Activated CD4-positive, alpha-beta memory T cell treated with anti-CD3 and anti-CD28 coated beads for 36 hours (primary cell): ENCODE results near the gene HTR7. TPM values are rescaled to one million over a fixed set of nuclear protein-coding genes. Genes with fewer than 3 reads are reported as not detected.

Experiments
- CTCF ChIA-PET: fragments of 350-600 bp; sonication (Branson Sonifier 250); formaldehyde crosslinking; loops from one replicate; lab custom pipeline; 2021; ENCODE audit warnings: antibody characterized with exemption, inconsistent platforms; lab: Charles Lee
- POLR2A ChIA-PET: fragments of 350-600 bp; sonication (Branson Sonifier 250); formaldehyde crosslinking; loops from one replicate; lab custom pipeline; 2021; ENCODE audit warnings: antibody characterized with exemption; lab: Charles Lee
- DNase-seq: peaks from one replicate; pipeline ENCODE4 v3.0.0-alpha.2; 2020
- H3K27ac Mint-ChIP-seq: one replicate; pipeline ENCODE4 v1.8.0; 2021; ENCODE audit warnings: mixed read lengths
- H3K27me3 Mint-ChIP-seq: one replicate; pipeline ENCODE4 v1.8.0; 2021; ENCODE audit warnings: mixed read lengths
- H3K36me3 Mint-ChIP-seq: one replicate; pipeline ENCODE4 v1.8.0; 2021; ENCODE audit warnings: mixed read lengths
- H3K4me1 Mint-ChIP-seq: one replicate; pipeline ENCODE4 v1.8.0; 2021; ENCODE audit warnings: low read depth, mixed read lengths
- H3K4me3 Mint-ChIP-seq: one replicate; pipeline ENCODE4 v1.8.0; 2021; ENCODE audit warnings: mild to moderate bottlenecking, mixed read lengths
- H3K9me3 Mint-ChIP-seq: one replicate; pipeline ENCODE4 v1.8.0; 2021; ENCODE audit warnings: mixed read lengths
- intact Hi-C: fragments of 100-400 bp; cut with micrococcal nuclease; formaldehyde crosslinking; loops from one replicate; pipeline ENCODE4 v1.15.1; 2023
- total RNA-seq, 2 experiments: library from RNA; stranded (reverse); gene quantifications; one replicate each; pipeline ENCODE4 v1.2.3, GENCODE V29; 2021

The HTR7 gene
- total RNA-seq, 2 experiments from 2014 or later, result not detected

GRCh38 chr10:90800232-90800796, 57.5 kb downstream of the HTR7 start:
- Mint-ChIP-seq H3K36me3 (peaks cover 2% of the 10 kb centered on the region), H3K4me1 (no peaks in the 10 kb centered on the region), H3K27ac (no peak overlapping the region), H3K4me3 (no peak overlapping the region), H3K27me3 (peaks cover 2% of the 10 kb centered on the region), H3K9me3 (peaks cover 8% of the 10 kb centered on the region)
- CTCF ChIA-PET, result interaction anchor here (1.0 kb wide), 1 partner anchor 13 kb away, joined by 4 read pairs; no protein-coding TSS in a partner anchor
- intact Hi-C loops, result no loop called here
- POLR2A ChIA-PET, result no interaction called here
- no peak for DNase-seq

DNA sequence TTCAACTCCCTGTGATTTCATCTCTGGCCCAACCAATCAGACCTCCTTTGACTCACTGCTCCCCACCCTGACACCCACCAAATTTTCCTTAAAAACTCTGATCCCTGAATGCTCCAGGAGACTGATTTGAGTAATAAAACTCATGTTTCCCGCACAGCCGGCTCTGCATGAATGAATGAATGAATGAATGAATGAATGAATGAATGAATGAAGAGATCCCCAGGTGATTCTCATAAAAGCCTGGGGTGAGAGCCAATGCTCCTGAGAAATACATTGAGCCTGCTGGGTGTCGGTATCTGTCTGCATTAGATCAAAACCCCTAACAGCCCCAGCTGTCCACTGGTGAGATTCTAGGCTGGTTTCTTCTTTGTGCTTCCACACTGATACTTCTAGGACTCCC, 58.7 kb downstream of the HTR7 start:
- no peak overlapping the region for H3K27ac Mint-ChIP-seq
- intact Hi-C loops, result no loop called here

DNA sequence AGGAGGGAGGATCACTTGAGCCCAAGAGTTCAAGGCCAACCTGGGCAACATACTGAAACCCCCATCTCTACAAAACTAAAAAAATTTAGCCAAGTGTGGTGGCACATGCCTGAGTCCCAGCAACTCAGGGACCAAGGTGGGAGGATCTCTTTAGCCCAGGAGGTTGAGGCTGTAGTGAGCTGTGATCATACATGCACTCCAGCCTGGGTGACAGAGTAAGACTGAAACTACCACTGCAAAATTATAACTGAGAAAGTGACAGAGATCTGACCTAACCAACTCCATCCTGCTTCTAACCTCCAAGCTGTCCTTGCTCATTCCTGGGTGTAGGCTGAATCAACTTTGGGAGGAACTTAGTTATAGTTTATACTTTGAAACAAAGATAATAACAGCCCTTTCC, 59.4 kb downstream of the HTR7 start:
- Mint-ChIP-seq H3K4me1 (no peaks in the 10 kb centered on the region), H3K27me3 (peaks cover 2% of the 10 kb centered on the region), H3K9me3 (peaks cover 14% of the 10 kb centered on the region), H3K4me3 (no peak overlapping the region), H3K36me3 (peaks cover 2% of the 10 kb centered on the region), H3K27ac (no peak overlapping the region)
- intact Hi-C loops, result no loop called here
- POLR2A ChIA-PET, result no interaction called here
- no peak for DNase-seq
- CTCF ChIA-PET, result interaction anchor here (1.0 kb wide), 1 partner anchor 11 kb away, joined by 4 read pairs; no protein-coding TSS in a partner anchor

More for the DNA sequence above, 58.7 kb downstream of the HTR7 start:
- Mint-ChIP-seq H3K4me1 (no peaks in the 10 kb centered on the region), H3K4me3 (no peak overlapping the region), H3K9me3 (peaks cover 14% of the 10 kb centered on the region), H3K36me3 (peaks cover 2% of the 10 kb centered on the region), H3K27me3 (peaks cover 2% of the 10 kb centered on the region)
- ChIA-PET POLR2A (no interaction called here), CTCF (no interaction called here)
- DNase-seq, result no peak

DNA sequence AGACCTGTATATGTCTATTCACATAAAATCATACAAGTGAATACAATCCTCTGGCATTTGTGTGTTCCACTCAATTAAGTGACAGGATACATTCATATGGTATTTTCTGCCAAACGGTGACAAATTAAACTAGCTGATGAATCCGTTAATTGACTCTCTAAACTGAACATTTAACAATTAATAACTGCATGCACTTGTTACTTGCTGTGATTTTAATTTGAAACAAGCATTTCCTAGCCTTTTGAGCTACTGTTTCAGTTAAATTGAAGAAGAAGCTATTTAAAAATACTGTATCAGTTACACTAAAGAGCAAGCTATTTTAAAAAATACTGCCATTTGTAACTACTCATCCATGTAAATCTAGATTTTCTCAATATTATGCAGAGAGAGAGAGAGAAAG, 67.4 kb downstream of the HTR7 start:
- H3K27ac Mint-ChIP-seq, result no peak overlapping the region
- ChIA-PET POLR2A (no interaction called here), CTCF (interaction anchor here (0.6 to 0.8 kb wide), 2 partner anchors 38 to 39 kb away, joined by 3 read pairs; no protein-coding TSS in a partner anchor)
- no peaks in the 10 kb centered on the region for H3K4me1 Mint-ChIP-seq
- peaks cover 7% of the 10 kb centered on the region for H3K9me3 Mint-ChIP-seq
- intact Hi-C loops, result no loop called here
- no peak overlapping the region for H3K4me3 Mint-ChIP-seq
- no peaks in the 10 kb centered on the region for H3K36me3 Mint-ChIP-seq
- peaks cover 8% of the 10 kb centered on the region for H3K27me3 Mint-ChIP-seq
- DNase-seq, result no peak

- Mint-ChIP-seq H3K27ac (no peak overlapping the region), H3K9me3 (no peaks in the 10 kb centered on the region), H3K36me3 (no peaks in the 10 kb centered on the region), H3K4me1 (no peaks in the 10 kb centered on the region), H3K4me3 (no peak overlapping the region), H3K27me3 (peaks cover 9% of the 10 kb centered on the region)
- no peak for DNase-seq
- CTCF ChIA-PET, result interaction anchor here (0.6 to 2.6 kb wide), 10 partner anchors 21 to 1050 kb away, joined by 3 to 17 read pairs (median 5); partner anchors contain the start of gene HTR7
- intact Hi-C loops, result loop anchor here (2.0 kb wide), 1 partner anchor 996 kb away; no protein-coding TSS in a partner anchor
- POLR2A ChIA-PET, result no interaction called here
Measured at GRCh38 chr10:90788968-90789367, 68.9 kb downstream of the HTR7 start.

- intact Hi-C loops, result loop anchor here (2.0 kb wide), 1 partner anchor 995 kb away; no protein-coding TSS in a partner anchor
- Mint-ChIP-seq H3K36me3 (no peaks in the 10 kb centered on the region), H3K27ac (no peak overlapping the region), H3K9me3 (no peaks in the 10 kb centered on the region), H3K4me1 (no peaks in the 10 kb centered on the region), H3K27me3 (peaks cover 9% of the 10 kb centered on the region), H3K4me3 (no peak overlapping the region)
- ChIA-PET POLR2A (no interaction called here), CTCF (interaction anchor here (0.6 to 2.6 kb wide), 20 partner anchors 9 to 1049 kb away, joined by 3 to 17 read pairs (median 4); partner anchors contain the start of gene HTR7)
- DNase-seq, result no peak
Measured at GRCh38 chr10:90788199-90788491, 69.7 kb downstream of the HTR7 start.

GRCh38 chr10:90787393-90788198, 70.2 kb downstream of the HTR7 start:
- Mint-ChIP-seq H3K27ac (no peak overlapping the region), H3K36me3 (no peaks in the 10 kb centered on the region), H3K4me3 (no peak overlapping the region), H3K9me3 (no peaks in the 10 kb centered on the region), H3K4me1 (no peaks in the 10 kb centered on the region), H3K27me3 (peaks cover 9% of the 10 kb centered on the region)
- ChIA-PET POLR2A (no interaction called here), CTCF (interaction anchor here (0.7 to 2.6 kb wide), 20 partner anchors 9 to 995 kb away, joined by 3 to 17 read pairs (median 4); partner anchors contain the start of gene HTR7)
- intact Hi-C loops, result loop anchor here (2.0 kb wide), 1 partner anchor 995 kb away; no protein-coding TSS in a partner anchor
- peak; percentile 29 for DNase-seq

DNA sequence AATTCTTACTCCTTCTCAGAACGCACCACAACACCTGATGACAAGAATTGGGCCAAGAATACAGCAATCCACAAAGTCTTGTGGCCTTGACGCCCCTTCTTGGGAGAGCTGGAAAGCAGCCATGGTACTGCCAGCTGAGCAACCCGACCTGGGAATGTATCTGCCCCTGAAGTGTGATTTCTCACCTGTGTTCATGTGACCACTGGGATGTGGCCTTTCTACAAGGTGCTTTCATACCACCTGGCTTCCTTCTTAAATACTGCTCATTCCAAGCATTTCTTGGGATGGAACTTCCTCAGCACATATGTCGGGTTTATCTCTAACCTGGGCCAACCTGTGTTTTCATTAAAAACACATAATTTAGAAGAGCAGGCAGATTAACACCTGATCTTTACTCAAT, 72.1 kb downstream of the HTR7 start:
- POLR2A ChIA-PET, result no interaction called here
- CTCF ChIA-PET, result no interaction called here
- H3K27ac Mint-ChIP-seq, result no peak overlapping the region

GRCh38 chr10:90784771-90785170, 73.1 kb downstream of the HTR7 start:
- POLR2A ChIA-PET, result no interaction called here

More for the DNA sequence above, 72.1 kb downstream of the HTR7 start:
- H3K36me3 Mint-ChIP-seq, result no peaks in the 10 kb centered on the region
- H3K9me3 Mint-ChIP-seq, result no peaks in the 10 kb centered on the region
- intact Hi-C loops, result no loop called here
- no peaks in the 10 kb centered on the region for H3K4me1 Mint-ChIP-seq
- H3K27me3 Mint-ChIP-seq, result peaks cover 3% of the 10 kb centered on the region
- no peak overlapping the region for H3K4me3 Mint-ChIP-seq
- no peak for DNase-seq

GRCh38 chr10:90780488-90780887, 77.4 kb downstream of the HTR7 start:
- no peak overlapping the region for H3K27ac Mint-ChIP-seq
- DNase-seq, result no peak
- POLR2A ChIA-PET, result no interaction called here

More at GRCh38 chr10:90784771-90785170, 73.1 kb downstream of the HTR7 start:
- H3K9me3 Mint-ChIP-seq, result no peaks in the 10 kb centered on the region
- CTCF ChIA-PET, result no interaction called here
- H3K27me3 Mint-ChIP-seq, result peaks cover 3% of the 10 kb centered on the region
- intact Hi-C loops, result no loop called here
- H3K4me1 Mint-ChIP-seq, result no peaks in the 10 kb centered on the region
- H3K36me3 Mint-ChIP-seq, result no peaks in the 10 kb centered on the region
- H3K27ac Mint-ChIP-seq, result no peak overlapping the region
- no peak overlapping the region for H3K4me3 Mint-ChIP-seq
- no peak for DNase-seq

DNA sequence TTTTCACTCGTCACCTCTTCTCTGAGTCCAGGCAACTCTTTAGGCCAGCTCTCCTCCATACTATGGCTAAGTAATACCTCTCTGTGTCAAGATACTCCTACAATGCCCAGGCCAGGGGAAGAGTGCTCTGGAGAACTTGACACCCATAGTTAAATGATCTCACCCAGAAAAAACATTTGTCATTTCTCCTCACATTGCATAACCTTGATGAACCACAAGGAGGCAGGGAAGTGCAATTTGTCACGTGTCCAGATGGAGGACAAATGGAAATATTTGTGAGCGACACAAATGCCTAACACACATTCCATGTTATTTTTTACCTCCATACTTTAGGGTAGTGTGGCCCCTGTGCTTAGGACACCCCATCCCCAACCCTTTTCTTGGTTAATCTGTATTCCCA, 78.3 kb downstream of the HTR7 start:
- intact Hi-C loops, result no loop called here
- no peaks in the 10 kb centered on the region for H3K36me3 Mint-ChIP-seq
- ChIA-PET POLR2A (no interaction called here), CTCF (no interaction called here)
- no peak overlapping the region for H3K4me3 Mint-ChIP-seq
- H3K27me3 Mint-ChIP-seq, result peaks cover 2% of the 10 kb centered on the region
- no peak for DNase-seq
- H3K4me1 Mint-ChIP-seq, result no peaks in the 10 kb centered on the region
- H3K9me3 Mint-ChIP-seq, result no peaks in the 10 kb centered on the region
- H3K27ac Mint-ChIP-seq, result no peak overlapping the region

More at GRCh38 chr10:90780488-90780887, 77.4 kb downstream of the HTR7 start:
- CTCF ChIA-PET, result no interaction called here
- Mint-ChIP-seq H3K4me3 (no peak overlapping the region), H3K27me3 (peaks cover 4% of the 10 kb centered on the region), H3K4me1 (no peaks in the 10 kb centered on the region), H3K9me3 (no peaks in the 10 kb centered on the region), H3K36me3 (no peaks in the 10 kb centered on the region)
- intact Hi-C loops, result no loop called here

- H3K9me3 Mint-ChIP-seq, result no peaks in the 10 kb centered on the region
- intact Hi-C loops, result no loop called here
- ChIA-PET POLR2A (no interaction called here), CTCF (interaction anchor here (1.1 kb wide), 1 partner anchor 10 kb away, joined by 4 read pairs; no protein-coding TSS in a partner anchor)
- no peaks in the 10 kb centered on the region for H3K4me1 Mint-ChIP-seq
- H3K27ac Mint-ChIP-seq, result no peak overlapping the region
- no peak for DNase-seq
- H3K27me3 Mint-ChIP-seq, result peaks cover 2% of the 10 kb centered on the region
- no peak overlapping the region for H3K4me3 Mint-ChIP-seq
- no peaks in the 10 kb centered on the region for H3K36me3 Mint-ChIP-seq
Measured at GRCh38 chr10:90777621-90778020, 80.2 kb downstream of the HTR7 start.
